Osteocyte (in vitro differentiated cells): ENCODE data around the gene TMEM198. TPM values are rescaled to one million over a fixed set of nuclear protein-coding genes. Genes with fewer than 3 reads are reported as not detected.

Source experiments
- DNase-seq: peaks from one replicate; pipeline ENCODE4 v3.0.0; 2021; ENCODE audit warnings: mixed read lengths; ENCODE audit not compliant: unreplicated experiment; ENCODE audit errors: extremely low spot score
- H3K27ac Mint-ChIP-seq: one replicate; pipeline ENCODE4 v1.8.0; 2021; ENCODE audit warnings: mild to moderate bottlenecking, mixed read lengths; ENCODE audit not compliant: unreplicated experiment
- H3K27me3 Mint-ChIP-seq: one replicate; pipeline ENCODE4 v1.8.0; 2021; ENCODE audit warnings: mixed read lengths; ENCODE audit not compliant: unreplicated experiment
- H3K36me3 Mint-ChIP-seq: one replicate; pipeline ENCODE4 v1.8.0; 2021; ENCODE audit warnings: mixed read lengths; ENCODE audit not compliant: unreplicated experiment
- H3K4me1 Mint-ChIP-seq: one replicate; pipeline ENCODE4 v1.8.0; 2021; ENCODE audit warnings: mixed read lengths; ENCODE audit not compliant: unreplicated experiment
- H3K4me3 Mint-ChIP-seq: one replicate; pipeline ENCODE4 v1.8.0; 2021; ENCODE audit warnings: mild to moderate bottlenecking, moderate library complexity, mixed read lengths; ENCODE audit not compliant: unreplicated experiment
- H3K9me3 Mint-ChIP-seq: one replicate; pipeline ENCODE4 v1.8.0; 2021; ENCODE audit warnings: mixed read lengths; ENCODE audit not compliant: unreplicated experiment
- total RNA-seq: library from RNA; stranded (reverse); gene quantifications from 2 replicates; pipeline ENCODE4 v1.2.1, GENCODE V29; 2021
- TF ChIP-seq, protein P1 (sequence below): fragments of 200-600 bp; sonication (generic); IDR thresholded peaks from 2 replicates; pipeline ENCODE4 v1.5.0; 2021; ENCODE audit warnings: antibody characterized with exemption, mild to moderate bottlenecking, moderate library complexity

TMEM198 gene
- total RNA-seq, 1 donor from 2014 or later: 5.3 TPM

GRCh38 chr2:219569041-219569440 is 25.2 kb downstream of the TMEM198 start:
- TF ChIP-seq, protein P1, sequence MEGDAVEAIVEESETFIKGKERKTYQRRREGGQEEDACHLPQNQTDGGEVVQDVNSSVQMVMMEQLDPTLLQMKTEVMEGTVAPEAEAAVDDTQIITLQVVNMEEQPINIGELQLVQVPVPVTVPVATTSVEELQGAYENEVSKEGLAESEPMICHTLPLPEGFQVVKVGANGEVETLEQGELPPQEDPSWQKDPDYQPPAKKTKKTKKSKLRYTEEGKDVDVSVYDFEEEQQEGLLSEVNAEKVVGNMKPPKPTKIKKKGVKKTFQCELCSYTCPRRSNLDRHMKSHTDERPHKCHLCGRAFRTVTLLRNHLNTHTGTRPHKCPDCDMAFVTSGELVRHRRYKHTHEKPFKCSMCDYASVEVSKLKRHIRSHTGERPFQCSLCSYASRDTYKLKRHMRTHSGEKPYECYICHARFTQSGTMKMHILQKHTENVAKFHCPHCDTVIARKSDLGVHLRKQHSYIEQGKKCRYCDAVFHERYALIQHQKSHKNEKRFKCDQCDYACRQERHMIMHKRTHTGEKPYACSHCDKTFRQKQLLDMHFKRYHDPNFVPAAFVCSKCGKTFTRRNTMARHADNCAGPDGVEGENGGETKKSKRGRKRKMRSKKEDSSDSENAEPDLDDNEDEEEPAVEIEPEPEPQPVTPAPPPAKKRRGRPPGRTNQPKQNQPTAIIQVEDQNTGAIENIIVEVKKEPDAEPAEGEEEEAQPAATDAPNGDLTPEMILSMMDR: no peak
- no peak overlapping the region for H3K27ac Mint-ChIP-seq
- DNase-seq: no peak
- no peaks in the 10 kb centered on the region for H3K9me3 Mint-ChIP-seq
- H3K27me3 Mint-ChIP-seq: no peaks in the 10 kb centered on the region
- H3K4me3 Mint-ChIP-seq: peak overlapping the region; percentile 77
- H3K4me1 Mint-ChIP-seq: peaks cover 22% of the 10 kb centered on the region
- H3K36me3 Mint-ChIP-seq: peaks cover 27% of the 10 kb centered on the region

GRCh38 chr2:219569635-219570034 is 25.8 kb downstream of the TMEM198 start:
- Mint-ChIP-seq H3K4me1 (peaks cover 22% of the 10 kb centered on the region), H3K27me3 (no peaks in the 10 kb centered on the region), H3K36me3 (peaks cover 23% of the 10 kb centered on the region), H3K27ac (no peak overlapping the region), H3K9me3 (no peaks in the 10 kb centered on the region), H3K4me3 (peak overlapping the region; percentile 77)
- TF ChIP-seq, protein P1: no peak
- DNase-seq: no peak

DNA sequence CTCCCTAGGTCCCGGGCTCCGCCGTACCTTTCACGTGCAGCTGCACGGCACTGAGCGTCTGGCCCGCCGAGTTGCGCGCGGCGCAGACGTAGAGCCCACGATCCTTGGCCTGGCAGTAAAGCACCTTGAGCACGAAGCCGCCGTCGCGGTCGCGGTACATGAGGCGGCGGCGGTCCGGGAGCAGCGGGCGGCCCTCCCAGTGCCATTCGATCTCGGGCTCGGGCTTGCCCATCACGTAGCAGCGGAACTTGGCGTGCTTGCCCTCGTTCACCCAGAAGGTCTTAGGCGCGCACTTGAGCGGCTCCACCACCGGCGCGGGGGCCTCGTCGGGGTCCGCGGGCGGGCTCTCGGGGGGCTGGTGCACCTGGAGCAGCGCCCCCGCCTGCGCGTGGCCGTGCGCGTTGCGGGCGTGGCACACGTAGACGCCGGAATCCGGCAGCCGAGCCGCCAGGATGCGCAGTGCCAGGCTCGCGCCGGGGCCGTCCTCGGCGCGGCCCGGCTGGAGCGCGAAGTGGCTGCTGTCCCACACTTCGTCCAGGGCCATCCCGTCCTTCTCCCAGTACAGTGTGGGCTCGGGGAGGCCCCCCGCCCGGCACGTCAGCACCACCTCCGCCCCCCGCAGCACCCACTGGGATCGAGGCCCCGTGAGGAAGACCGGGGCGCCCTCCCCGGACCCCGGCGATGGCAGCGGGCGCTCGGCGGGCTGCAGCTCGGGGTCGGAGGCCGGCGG is 26.5 kb downstream of the TMEM198 start:
- H3K4me3 Mint-ChIP-seq: peak overlapping the region; percentile 77
- TF ChIP-seq, protein P1: peak; percentile 9
- peaks cover 23% of the 10 kb centered on the region for H3K36me3 Mint-ChIP-seq
- peaks cover 22% of the 10 kb centered on the region for H3K4me1 Mint-ChIP-seq
- no peak for DNase-seq
- H3K9me3 Mint-ChIP-seq: no peaks in the 10 kb centered on the region
- no peaks in the 10 kb centered on the region for H3K27me3 Mint-ChIP-seq
- peak overlapping the region; percentile 54 for H3K27ac Mint-ChIP-seq

DNA sequence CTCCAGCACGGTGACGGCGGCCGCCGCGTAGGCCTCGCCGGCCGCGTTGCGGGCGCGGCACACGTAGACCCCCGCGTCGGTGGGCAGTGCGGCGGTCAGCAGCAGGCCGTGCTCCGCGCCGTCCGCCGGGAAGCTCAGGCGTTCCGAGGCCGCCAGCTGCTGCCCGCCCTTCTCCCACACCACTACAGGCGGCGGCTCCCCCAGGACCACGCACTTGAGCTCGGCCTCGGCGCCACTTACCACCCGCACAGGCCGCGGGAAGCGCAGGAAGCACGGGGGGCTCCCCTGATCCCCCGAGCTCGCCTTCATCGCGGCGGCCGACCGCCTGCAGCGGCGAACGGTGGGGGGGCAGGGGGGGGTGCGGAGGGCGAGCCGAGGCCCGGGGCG is 27.1 kb downstream of the TMEM198 start:
- H3K9me3 Mint-ChIP-seq: no peaks in the 10 kb centered on the region
- TF ChIP-seq, protein P1: no peak
- peaks cover 22% of the 10 kb centered on the region for H3K4me1 Mint-ChIP-seq
- H3K36me3 Mint-ChIP-seq: peaks cover 20% of the 10 kb centered on the region
- no peak for DNase-seq
- H3K27me3 Mint-ChIP-seq: no peaks in the 10 kb centered on the region
- H3K4me3 Mint-ChIP-seq: peak overlapping the region; percentile 64
- H3K27ac Mint-ChIP-seq: no peak overlapping the region

GRCh38 chr2:219571311-219572236 is 27.7 kb downstream of the TMEM198 start, which contains the start of gene OBSL1:
Gene OBSL1, minus strand, starts transcription at chr2:219571539. Its CDS starts 307 bp downstream, at chr2:219571232.
- TF ChIP-seq, protein P1: no peak
- peaks cover 14% of the 10 kb centered on the region for H3K36me3 Mint-ChIP-seq
- peak; percentile 91 for DNase-seq

More at GRCh38 chr2:219571311-219572236, 27.7 kb downstream of the TMEM198 start, which contains the start of gene OBSL1:
- no peaks in the 10 kb centered on the region for H3K9me3 Mint-ChIP-seq
- no peaks in the 10 kb centered on the region for H3K27me3 Mint-ChIP-seq
- H3K4me1 Mint-ChIP-seq: peaks cover 22% of the 10 kb centered on the region
- H3K4me3 Mint-ChIP-seq: peak within 1 kb of the TSS; percentile 71
- peak within 1 kb of the TSS; percentile 78 for H3K27ac Mint-ChIP-seq
